OCI-LY7 (cell line): ENCODE measurements around the gene KCNQ2.

ENCODE experiments used
- EZH2phosphoT487 ChIP-seq: fragments of 200-600 bp; sonication (generic); IDR thresholded peaks from 2 replicates; pipeline ENCODE4 v1.6.1; 2018; ENCODE audit warnings: low read depth, borderline replicate concordance, mild to moderate bottlenecking, mixed run types, antibody characterized with exemption, low read length, moderate library complexity, mixed read lengths
- TF ChIP-seq, protein P1 (sequence below): fragments of 200-600 bp; sonication (generic); conservative IDR thresholded peaks from 2 replicates; pipeline ENCODE4 v1.5.1; 2014; ENCODE audit warnings: mild to moderate bottlenecking, antibody characterized with exemption, low read length, moderate library complexity, mixed read lengths

GRCh38 chr20:63431944-63432343, 40.5 kb downstream of the KCNQ2 start:
- no peak for TF ChIP-seq EZH2phosphoT487
- TF ChIP-seq, protein P1, sequence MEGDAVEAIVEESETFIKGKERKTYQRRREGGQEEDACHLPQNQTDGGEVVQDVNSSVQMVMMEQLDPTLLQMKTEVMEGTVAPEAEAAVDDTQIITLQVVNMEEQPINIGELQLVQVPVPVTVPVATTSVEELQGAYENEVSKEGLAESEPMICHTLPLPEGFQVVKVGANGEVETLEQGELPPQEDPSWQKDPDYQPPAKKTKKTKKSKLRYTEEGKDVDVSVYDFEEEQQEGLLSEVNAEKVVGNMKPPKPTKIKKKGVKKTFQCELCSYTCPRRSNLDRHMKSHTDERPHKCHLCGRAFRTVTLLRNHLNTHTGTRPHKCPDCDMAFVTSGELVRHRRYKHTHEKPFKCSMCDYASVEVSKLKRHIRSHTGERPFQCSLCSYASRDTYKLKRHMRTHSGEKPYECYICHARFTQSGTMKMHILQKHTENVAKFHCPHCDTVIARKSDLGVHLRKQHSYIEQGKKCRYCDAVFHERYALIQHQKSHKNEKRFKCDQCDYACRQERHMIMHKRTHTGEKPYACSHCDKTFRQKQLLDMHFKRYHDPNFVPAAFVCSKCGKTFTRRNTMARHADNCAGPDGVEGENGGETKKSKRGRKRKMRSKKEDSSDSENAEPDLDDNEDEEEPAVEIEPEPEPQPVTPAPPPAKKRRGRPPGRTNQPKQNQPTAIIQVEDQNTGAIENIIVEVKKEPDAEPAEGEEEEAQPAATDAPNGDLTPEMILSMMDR, result no peak
